ENCODE results near the gene ATP9A.
"Not testable (repeated sequence)": the region's sequence is repeated elsewhere in the genome, so short reads cannot be mapped to it uniquely, and the experiment has no call there.

The ATP9A gene

DNA sequence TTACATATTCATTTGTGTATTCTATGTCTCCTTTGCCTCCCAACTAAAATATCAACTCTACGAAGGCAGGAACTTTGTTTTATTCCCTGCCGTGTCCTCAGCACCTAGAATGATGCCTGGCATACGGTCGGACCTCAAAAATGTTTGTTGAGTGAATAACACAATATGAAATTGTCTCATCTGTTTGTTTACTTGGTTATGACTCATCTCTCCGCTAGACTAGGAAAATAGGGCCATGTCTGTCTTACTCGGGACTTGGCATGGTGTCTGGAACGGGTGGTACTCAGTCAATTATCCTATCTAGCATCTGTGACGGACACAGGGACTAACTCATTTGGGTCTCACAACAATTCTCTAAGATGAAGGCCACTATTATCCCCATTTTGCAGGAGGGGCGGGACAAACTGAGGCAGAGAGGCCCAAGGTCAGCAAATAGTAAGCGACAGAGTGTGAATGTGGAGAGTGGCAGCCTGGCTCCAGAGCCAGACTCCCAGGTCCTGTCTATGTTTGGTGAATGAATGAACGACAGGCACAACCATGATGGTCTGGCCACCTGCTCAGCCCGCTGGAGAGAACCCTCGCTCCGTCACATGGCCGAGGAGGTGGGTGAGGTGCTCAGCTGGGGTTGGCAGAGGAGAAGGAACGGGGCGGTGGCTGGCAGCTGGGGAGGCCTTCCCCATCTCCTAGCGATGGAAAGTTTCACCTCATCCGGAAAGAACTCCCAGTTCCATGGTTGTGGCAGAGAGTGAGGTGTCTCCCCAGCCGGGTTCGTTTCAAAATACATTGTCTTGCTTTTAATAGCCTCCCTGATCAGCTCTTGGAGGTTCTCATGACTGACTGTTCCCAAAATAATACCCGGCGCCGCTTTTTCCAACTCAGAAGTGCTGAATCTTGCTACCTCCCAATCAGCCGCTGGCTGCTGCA lies 198.1 kb downstream of the ATP9A start:
- no peak for DNase-seq

DNA sequence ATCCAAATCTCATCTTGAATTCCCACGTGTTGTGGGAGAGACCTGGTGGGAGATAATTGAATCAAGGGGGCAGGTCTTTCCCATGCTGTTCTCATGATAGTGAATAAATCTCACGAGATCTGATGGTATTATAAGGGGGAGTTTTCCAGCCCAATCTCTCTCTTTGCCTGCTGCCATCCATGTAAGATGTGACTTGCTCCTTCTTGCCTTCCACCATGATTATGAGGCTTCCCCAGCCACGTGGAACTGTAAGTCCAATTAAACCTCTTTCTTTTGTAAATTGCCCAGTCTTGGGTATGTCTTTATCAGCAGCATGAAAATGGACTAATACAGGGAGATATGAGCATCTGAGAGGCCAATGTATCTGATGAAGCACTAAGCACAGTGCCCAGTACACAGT lies 199.7 kb downstream of the ATP9A start:
- DNase-seq, result not testable (repeated sequence)

DNA sequence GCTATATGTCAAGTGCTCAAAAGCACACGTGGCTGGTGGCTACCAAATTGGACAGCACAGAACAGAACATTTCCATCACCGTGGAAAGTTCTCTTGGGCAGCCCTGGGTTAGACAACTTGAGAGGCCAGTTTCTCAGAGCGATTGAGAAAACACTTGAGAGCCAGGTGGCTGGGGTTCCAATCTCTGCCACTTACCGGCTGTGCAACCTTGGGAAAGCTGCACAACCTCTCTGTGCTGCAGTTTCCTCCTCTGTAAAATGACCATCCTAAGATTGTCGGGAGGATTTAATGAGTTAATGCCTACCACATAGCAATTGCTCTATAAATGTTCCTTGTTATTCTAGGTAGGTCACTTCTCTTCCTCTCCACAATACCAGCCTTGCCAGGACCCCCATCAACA lies 200.6 kb downstream of the ATP9A start:
- DNase-seq, result no peak

DNA sequence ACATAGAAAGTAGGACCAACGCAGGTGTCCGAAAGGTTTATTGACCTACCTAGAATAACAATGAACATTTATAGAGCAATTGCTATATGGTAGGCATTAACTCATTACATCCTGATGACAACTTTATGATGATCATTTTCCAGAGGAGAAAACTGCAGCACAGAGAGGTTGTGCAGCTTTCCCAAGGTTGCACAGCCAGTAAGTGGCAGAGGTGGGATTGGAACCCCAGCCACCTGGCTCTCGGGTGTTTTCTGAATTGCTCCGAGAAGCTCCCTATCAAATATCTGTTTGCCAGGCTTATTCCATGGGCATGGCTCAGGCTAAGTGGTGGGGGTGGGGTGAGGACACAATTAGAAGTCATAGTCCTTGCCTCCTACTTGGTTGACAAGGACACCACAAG lies 201.6 kb downstream of the ATP9A start:
- no peak for DNase-seq

DNA sequence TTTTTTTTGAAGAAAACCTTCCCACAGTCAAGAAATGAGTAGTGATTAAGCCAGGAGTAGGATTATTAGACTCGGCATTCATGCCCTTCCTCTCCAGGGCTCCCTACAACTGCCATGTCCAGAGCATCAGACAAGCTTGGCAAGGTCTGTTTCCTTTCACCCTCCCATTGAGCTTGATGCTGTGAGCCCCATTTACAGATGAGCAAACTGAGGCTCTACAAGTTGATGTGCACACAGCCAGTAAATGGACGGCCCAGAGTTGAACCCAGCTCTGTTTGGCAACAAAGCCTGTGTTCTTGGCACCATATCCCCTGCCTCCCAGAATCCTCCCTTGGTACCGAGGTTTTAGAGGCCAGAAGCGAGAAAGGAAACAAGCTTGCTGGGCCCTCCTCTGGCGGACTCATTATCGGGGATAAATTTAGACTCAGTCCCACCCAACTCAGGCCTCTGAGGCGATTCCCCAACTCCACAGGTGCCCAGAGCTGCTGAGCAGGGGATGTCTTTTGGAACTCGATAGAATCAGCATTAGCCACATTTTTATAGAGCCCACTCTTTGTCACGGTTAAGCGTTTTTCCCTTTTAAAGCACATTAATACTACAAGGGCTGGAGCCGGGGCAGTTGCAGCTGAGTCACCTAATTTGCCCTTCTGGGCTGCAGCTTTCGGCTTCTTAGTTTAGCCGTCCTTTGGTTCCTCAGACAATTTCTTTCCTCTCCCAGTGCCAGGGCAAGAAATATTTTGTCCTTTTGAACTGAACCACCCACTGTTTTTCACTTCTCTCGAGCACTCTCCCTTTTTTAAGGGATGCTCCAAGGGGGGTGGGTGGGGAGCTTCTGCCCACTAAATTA lies 202.7 kb downstream of the ATP9A start:
- DNase-seq, result no peak

- DNase-seq, result peak; percentile 85
These were observed 204.5 kb downstream of the ATP9A start for GRCh38 chr20:51563486-51564332.

- DNase-seq, result no peak
These were observed 205.1 kb downstream of the ATP9A start for GRCh38 chr20:51563174-51563485.

- peak; percentile 65 for DNase-seq
These were observed 205.6 kb downstream of the ATP9A start for GRCh38 chr20:51562332-51563173.

- no peak for DNase-seq
These were observed 206.2 kb downstream of the ATP9A start for GRCh38 chr20:51562027-51562331.

DNA sequence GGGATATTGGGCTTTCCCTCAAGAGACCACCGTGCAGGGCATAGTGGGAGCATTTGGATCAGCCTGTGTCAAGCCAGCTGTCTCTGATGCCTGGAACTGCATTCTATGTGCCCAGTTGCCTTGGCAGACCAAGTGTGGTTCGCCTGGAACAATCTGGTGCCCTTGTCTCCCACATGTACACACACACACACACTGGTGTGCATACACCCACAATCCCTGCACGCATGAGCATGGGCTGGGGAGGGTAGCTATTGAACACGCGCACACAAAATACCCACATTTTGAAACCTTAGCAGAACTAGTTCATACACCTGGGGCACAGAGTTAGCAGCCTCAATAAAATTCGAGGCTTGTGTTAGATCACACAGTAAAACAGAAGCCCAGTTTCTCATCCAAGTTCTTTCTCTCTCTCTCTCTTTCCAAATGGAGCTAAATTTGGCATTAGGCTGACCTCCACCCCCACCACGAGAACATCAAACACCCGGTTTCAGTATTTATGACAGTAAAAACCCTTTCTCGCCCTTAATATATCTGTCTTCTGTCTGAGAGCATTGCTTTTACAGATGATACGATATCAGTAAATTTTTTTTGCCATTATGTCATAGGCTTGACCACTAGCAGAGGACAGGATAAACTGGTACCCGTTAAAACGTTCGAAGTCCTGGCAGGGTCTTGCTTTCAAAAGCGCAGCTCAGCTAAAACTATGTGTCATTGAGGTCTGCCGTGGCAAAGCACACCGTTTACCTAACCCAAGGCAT lies 207.5 kb downstream of the ATP9A start:
- no peak for DNase-seq

DNA sequence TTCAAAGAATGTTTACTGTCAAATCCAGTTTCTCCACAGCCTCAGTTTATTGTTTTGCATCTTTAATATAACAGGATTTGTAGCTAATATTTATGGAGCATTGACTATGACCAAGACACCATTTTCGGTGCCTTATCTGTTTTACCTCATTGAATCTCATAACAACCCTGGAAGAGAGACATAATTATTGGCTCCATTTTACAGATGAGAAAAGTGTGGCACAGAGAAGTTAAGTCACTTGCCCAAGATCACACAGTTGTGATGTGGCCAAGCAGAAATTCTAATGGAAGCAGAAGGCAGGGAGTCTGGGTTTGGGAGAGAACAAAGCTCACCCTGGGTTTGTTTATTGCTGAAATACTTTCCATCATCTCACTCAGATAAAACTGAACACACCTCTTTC lies 208.1 kb downstream of the ATP9A start:
- DNase-seq, result no peak

- DNase-seq, result no peak
These were observed 213.5 kb downstream of the ATP9A start for GRCh38 chr20:51554538-51555165.

GRCh38 chr20:51553897-51554486 lies 214.2 kb downstream of the ATP9A start:
- no peak for DNase-seq

DNA sequence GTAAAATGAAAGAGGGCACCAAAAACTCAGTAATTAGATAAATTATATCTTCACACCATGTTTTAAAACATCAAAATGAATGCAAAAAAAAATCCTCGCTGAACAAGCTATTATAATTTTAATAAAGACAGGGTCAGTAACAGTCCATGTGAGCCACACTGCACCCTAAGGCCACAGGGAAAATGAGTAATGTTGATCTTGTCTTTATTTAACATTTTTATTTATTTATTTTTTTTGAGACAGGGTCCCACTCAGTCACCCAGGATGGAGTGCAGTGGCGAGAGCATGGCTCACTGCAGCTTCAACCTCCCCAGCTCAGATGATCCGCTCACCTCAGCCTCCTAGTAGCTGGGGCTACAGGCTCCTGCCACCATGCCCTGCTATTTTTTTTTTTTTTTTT lies 217.0 kb downstream of the ATP9A start:
- no peak for DNase-seq

DNA sequence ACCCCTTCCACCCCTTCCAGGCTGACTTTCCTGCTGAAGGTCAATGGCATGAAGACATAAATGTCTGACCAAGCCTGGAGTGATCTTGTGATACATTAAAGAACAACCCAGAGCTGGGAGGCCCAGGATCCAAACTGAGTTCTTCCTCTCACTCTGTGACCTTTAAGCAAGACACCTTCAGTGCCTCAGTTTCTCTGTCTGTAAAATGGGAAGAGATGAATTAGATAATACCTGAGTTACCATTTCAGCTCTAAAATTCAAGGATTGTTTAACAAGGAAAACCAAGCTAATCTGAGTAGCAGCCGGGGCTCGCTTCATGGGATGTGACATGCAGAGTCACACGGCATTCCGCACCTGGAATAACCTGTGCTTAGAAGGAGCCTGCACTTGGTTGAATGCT lies 218.7 kb downstream of the ATP9A start:
- no peak for DNase-seq

- no peak for DNase-seq
These were observed 220.2 kb downstream of the ATP9A start for GRCh38 chr20:51547951-51548350.

Data from 8988T (cell line).